HG03442 (cell line): ENCODE results near the gene COMP.

Experiments
- ATAC-seq: cut with Tn5 transposase; IDR thresholded peaks from one replicate; pipeline ENCODE4 v1.9.1; 2021; ENCODE audit warnings: mild to moderate bottlenecking, moderate library complexity; ENCODE audit not compliant: unreplicated experiment

Gene COMP

GRCh38 chr19:18770663-18771327 is 20.3 kb downstream of the COMP start:
- no peak for ATAC-seq

- no peak for ATAC-seq
Measured at GRCh38 chr19:18769989-18770528, 21.0 kb downstream of the COMP start.

GRCh38 chr19:18768997-18769891 is 21.9 kb downstream of the COMP start:
- ATAC-seq, result no peak

GRCh38 chr19:18768046-18768771 is 22.9 kb downstream of the COMP start:
- no peak for ATAC-seq

GRCh38 chr19:18765224-18765623 is 25.9 kb downstream of the COMP start:
- ATAC-seq, result no peak

GRCh38 chr19:18764591-18765051 is 26.5 kb downstream of the COMP start:
- no peak for ATAC-seq

GRCh38 chr19:18763674-18764590 is 27.2 kb downstream of the COMP start:
- no peak for ATAC-seq

- no peak for ATAC-seq
Measured at GRCh38 chr19:18762125-18763023, 28.7 kb downstream of the COMP start.

- no peak for ATAC-seq
Measured at GRCh38 chr19:18761531-18762110, 29.5 kb downstream of the COMP start.

- ATAC-seq, result no peak
Measured at GRCh38 chr19:18760440-18761383, 30.4 kb downstream of the COMP start.

- ATAC-seq, result no peak
Measured at GRCh38 chr19:18759995-18760426, 31.1 kb downstream of the COMP start.

GRCh38 chr19:18759304-18759994 is 31.7 kb downstream of the COMP start:
- ATAC-seq, result no peak

- ATAC-seq, result no peak
Measured at GRCh38 chr19:18756896-18757295, 34.2 kb downstream of the COMP start.

GRCh38 chr19:18754501-18754900 is 36.6 kb downstream of the COMP start:
- no peak for ATAC-seq

- ATAC-seq, result no peak
Measured at GRCh38 chr19:18751571-18751970, 39.5 kb downstream of the COMP start.

GRCh38 chr19:18750295-18750970 is 40.7 kb downstream of the COMP start:
- no peak for ATAC-seq
